Epithelial cell of prostate (primary cell): Measurements from ENCODE around the gene CDH15.

Source experiments
- DNase-seq: peaks from one replicate; pipeline ENCODE4 v3.0.0-alpha.2; 2011; ENCODE audit warnings: low read depth, low spot score
- H3K27ac ChIP-seq: fragments of 450-650 bp; 2 replicates; pipeline ENCODE4 v1.5.1; 2017; ENCODE audit warnings: mild to moderate bottlenecking

The CDH15 gene

GRCh38 chr16:89168381-89169189, 3.0 kb upstream of the CDH15 start:
- no peak overlapping the region for H3K27ac ChIP-seq
- no peak for DNase-seq

- H3K27ac ChIP-seq: no peak overlapping the region
- DNase-seq: no peak
Measured at GRCh38 chr16:89169778-89170177, 1.8 kb upstream of the CDH15 start.

GRCh38 chr16:89170346-89171215, 967 bp upstream of the CDH15 start:
- DNase-seq: no peak

GRCh38 chr16:89172171-89172527, 601 bp downstream of the CDH15 start:
- no peak for DNase-seq
- H3K27ac ChIP-seq: no peak overlapping the region

More at GRCh38 chr16:89170346-89171215, 967 bp upstream of the CDH15 start:
- no peak overlapping the region for H3K27ac ChIP-seq

- no peak overlapping the region for H3K27ac ChIP-seq
- no peak for DNase-seq
Measured at GRCh38 chr16:89172528-89173173, 1.1 kb downstream of the CDH15 start.

GRCh38 chr16:89173174-89173921, 1.8 kb downstream of the CDH15 start:
- DNase-seq: no peak
- H3K27ac ChIP-seq: no peak overlapping the region

- no peak overlapping the region for H3K27ac ChIP-seq
Measured at GRCh38 chr16:89174055-89174827, 2.7 kb downstream of the CDH15 start.

GRCh38 chr16:89174877-89175276, 3.3 kb downstream of the CDH15 start:
- DNase-seq: no peak
- no peak overlapping the region for H3K27ac ChIP-seq

More at GRCh38 chr16:89174055-89174827, 2.7 kb downstream of the CDH15 start:
- DNase-seq: no peak

- no peak for DNase-seq
- H3K27ac ChIP-seq: no peak overlapping the region
Measured at GRCh38 chr16:89175280-89176146, 4.0 kb downstream of the CDH15 start.

GRCh38 chr16:89176147-89176690, 4.7 kb downstream of the CDH15 start:
- DNase-seq: no peak
- no peak overlapping the region for H3K27ac ChIP-seq

GRCh38 chr16:89176717-89177116, 5.2 kb downstream of the CDH15 start:
- DNase-seq: no peak
- no peak overlapping the region for H3K27ac ChIP-seq

GRCh38 chr16:89177501-89177900, 6.0 kb downstream of the CDH15 start:
- no peak for DNase-seq
- H3K27ac ChIP-seq: no peak overlapping the region

GRCh38 chr16:89178453-89179147, 7.1 kb downstream of the CDH15 start:
- no peak overlapping the region for H3K27ac ChIP-seq
- no peak for DNase-seq

- DNase-seq: no peak
- no peak overlapping the region for H3K27ac ChIP-seq
Measured at GRCh38 chr16:89179148-89179484, 7.6 kb downstream of the CDH15 start.

- no peak overlapping the region for H3K27ac ChIP-seq
- no peak for DNase-seq
Measured at GRCh38 chr16:89179656-89180315, 8.2 kb downstream of the CDH15 start.

- DNase-seq: no peak
- H3K27ac ChIP-seq: no peak overlapping the region
Measured at GRCh38 chr16:89183463-89183862, 11.9 kb downstream of the CDH15 start.

- no peak for DNase-seq
Measured at GRCh38 chr16:89183975-89184676, 12.6 kb downstream of the CDH15 start.

More at GRCh38 chr16:89183975-89184676, 12.6 kb downstream of the CDH15 start:
- no peak overlapping the region for H3K27ac ChIP-seq
